Stimulated activated CD8-positive, alpha-beta memory T cell treated with anti-CD3 and anti-CD28 coated beads, Interleukin-4, amount 100 ng/mL, for 1 hour (primary cell): ENCODE results near the gene TNC.

Experiments
- DNase-seq, 2 donors: peaks; one replicate each; pipeline ENCODE4 v3.0.0-alpha.2; 2020; ENCODE audit warnings: low read depth in 2 of 2, low spot score in 1 of 2

Gene TNC

DNA sequence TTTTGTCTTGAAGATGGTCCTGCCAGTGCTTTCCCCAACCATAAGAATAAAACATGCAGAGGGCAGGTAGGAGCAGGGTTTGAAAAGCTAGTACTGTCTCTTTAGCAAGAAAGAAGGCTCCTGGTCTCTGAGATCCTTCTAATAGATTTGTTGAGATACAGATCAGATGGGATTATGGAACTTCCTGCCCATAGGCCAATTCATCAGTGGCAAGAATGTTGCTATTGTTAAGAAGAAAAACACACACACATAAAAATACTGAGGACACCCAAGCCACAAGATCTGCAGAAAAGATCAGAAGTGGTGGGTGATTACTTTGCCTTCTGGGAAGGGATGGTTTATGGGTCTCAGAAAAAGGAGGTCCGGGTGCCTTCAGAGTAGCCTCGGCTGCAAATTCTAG, 59.8 kb downstream of the TNC start:
- DNase-seq, result no peak

DNA sequence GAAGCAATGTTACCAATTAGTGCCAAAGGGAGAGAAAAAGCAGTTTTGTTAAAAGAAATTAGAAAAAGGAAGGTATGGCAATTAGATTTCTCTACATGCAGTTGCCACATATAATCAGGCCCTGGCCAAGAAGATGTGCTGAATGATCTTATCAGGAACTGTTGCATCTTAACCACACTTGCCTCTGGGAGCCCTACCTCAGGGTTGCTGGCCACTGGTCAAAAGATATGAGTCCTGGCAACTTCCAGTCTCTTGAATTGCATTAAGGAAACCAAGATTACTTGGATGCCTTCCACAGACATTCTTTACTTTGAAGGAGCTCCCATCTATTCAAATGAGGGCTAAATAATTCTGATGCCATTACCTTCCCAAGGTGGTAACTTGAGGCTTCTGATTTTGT, 60.4 kb downstream of the TNC start:
- no peak for DNase-seq

DNA sequence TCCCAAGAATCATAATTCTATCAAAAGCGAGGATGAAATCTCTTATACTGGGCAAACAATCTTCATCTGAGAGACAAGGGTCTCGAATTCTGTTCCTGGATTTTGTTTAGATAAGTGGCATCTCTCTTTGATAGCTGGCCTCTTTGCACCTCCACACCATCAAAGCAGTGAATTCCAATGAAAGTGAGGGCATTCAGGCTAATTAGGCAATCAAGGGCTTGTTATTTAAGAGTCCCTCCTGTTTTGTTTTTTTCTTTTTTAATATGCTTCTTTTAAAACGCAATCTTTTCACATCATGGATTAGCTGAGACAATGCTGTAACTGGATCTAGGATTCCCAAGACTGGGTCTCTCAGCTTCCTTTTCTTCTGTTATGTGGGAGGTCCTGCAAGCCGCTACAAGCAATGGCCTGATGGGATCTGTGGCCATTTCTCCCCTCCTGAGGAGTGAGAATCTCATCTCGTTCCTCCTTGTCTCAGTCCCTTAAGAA, 67.9 kb downstream of the TNC start:
- DNase-seq, result no peak

DNA sequence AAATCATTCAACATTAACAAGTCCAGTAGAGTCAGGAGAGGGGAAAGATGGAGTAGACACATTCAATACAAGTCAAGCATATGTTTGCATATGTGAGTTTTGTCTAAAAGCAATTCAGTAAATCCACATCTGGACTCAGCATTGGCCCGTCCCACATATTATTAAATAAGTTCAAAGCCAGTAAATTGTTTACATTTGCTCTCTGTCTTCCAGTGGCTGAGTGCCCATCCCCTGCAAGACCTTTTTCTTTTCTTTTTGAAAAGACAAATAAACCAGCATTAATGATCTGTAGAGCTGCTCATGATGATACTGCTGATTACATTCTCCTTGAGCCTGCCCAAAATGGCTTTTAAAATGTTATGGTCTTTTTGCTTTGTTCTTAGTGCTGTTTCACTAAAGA, 71.1 kb downstream of the TNC start:
- no peak for DNase-seq

DNA sequence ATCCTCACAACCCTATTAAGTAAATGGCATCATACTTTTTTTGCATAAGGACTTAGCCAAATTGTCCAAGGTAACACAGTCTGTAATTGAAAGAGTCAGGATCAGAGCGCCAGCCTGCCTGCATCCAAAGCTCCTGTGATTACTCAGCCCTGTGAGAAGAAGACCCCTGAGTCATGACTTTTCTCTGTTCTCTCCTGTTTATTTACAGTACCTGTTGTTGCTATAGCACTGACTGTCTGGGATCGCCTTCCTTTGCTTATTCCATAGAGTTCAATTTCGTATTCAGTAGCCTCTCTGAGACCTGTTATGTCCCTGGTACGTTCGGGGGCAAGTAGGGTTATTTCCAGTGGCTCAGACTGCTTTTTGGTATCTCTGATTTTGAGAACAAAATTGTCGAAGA, 71.8 kb downstream of the TNC start:
- no peak for DNase-seq

DNA sequence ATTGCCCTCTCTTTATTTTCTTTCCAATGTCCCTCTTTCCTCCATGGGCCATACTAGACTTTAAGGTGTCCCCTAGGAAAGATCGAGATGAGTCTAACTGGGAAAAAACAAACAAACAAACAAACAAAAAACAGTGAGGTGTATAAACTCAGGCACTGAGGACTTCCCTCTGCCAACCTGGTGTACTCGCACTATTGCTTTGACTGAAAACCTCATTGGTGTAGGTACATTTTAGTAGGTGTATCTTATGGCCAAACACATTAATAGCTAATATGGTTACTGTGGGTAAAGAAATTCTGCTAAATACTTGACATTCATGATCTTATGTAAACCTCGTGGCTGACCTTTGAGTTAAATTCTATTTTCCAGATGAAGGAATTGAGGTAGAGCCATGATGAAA, 74.3 kb downstream of the TNC start:
- DNase-seq, result no peak

DNA sequence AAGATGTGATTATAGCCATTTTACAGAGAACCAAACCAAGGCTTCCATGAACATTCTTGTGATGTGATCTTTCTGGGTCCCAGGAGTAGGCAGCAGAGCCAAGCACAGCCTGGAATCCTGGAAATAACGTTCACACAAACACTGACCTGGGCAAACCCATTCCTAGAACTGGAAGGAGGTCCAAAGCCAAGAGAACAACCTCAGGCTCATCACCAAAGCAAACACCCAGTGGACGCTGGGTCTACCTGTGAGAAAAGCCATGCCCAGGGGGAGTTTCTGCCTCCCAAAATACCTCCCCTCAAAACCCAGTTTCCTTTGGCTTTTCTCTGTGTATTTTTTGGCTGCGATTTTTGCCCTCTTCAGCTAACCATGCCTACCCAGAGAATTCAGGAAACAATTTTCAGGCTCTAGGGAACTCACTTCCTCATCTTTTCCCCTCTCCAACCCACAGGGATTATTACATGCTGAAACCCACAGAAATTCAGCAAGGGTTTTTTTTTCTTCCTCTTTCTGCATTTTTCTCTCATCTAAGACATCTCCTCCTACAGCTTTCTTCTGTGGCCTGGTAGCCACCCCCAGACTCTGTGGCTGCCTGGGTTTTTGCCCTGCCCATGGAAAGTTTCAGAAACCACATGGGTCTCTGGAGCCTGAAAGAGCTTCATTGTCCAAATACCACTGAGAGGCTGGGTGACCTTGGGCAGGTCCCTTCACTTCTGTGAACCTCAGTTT, 75.0 kb downstream of the TNC start:
- no peak for DNase-seq

DNA sequence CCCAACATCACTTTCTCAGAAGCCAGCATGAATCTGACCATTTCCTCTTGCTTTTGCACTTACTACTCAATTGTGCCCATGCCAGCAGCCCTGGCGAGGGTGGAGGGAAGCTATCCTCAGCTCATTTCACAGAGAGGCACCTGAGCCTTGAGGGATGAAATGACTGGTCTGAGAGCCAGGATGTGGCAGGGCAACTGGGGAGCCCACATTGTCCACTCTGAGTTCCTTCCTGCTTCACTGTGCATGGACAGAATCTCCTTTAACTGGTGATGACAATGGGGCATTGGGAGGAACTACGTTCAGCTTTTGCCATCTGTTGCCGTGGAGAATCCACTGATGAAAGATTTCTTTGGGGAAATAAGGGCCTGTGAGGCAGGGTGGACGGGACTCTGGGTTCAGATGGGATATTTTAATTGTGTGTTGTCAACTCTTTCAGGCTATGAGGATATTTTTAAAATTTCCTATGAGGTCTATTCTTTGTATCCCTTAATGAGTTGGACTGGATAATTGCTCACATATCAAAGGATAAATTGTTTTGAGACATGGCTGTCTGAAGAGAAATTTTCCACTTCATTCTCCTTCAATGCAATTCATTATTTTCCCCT, 78.3 kb downstream of the TNC start:
- no peak for DNase-seq

DNA sequence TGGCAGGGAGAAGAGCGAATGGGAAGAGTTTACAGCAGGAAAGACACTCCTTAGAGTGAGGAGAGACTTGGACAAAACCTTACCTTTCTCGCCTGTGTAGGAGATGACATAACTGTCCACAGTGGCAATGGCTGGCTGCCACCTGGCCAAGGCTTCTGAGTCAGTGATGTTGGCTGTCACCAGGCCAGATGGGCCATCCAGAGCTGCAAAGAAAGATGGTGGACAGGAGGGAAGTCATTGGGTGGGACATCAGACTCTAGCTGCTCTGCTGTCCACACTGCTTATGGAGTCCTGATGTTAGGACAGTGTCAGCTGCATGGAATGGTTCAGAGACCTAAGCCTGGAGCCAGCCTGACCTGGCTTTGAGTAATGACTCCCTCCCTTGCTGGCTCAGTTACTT, 79.8 kb downstream of the TNC start:
- DNase-seq, result no peak

DNA sequence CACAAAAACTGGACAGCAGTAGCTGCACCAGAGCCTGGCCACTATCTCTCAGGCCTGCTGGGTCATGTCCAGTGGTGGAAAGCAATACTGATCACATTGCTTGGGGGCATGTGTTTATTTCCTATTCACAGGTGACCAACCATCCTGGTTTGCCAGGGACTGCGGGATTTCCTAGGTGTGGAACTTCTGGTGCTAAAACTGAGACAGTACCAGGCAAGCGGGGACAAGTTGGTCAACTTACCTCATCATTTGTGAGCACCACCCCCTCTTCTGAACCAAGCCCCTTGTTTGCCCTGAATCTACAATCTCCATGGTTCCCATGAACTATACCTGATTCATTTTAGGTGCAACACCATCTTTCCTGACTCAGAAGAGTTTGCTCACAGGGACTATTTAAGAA, 81.3 kb downstream of the TNC start:
- DNase-seq, result no peak

DNA sequence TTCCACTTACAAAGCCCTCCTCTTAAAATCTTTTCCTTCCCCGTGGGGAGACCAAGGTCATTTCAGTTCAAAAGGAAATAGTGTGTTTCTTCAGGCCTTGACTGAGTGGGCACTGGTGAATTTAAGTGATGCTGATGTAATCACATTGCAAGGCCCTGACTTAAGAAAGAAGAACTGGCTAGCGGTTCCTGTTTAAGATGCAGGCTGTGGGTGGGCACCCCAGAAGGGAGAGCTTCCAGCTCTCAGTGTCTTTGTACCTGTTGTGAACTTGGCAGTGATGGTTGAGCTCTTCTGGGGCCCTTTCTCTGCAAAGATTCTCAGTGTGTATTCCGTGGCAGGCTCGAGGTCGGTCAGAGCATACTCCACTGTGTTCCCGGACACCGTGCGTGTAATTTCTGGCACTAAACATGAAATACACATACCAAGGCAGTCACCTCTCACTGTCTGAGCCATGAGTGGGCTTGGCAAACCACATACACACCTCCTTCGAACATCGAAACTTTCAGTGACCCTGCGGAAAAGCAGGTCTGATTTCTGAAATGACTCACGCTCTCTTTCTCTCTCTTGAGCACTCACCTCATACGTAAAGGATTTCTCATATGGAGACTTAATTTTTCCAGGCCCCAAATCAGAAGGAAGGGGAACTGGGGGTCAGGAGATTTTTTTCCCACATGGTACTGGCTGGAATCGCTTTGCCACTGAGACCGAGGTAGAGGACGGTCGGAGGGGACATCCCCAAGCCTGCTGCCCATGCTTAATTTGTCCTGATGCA, 81.9 kb downstream of the TNC start:
- no peak for DNase-seq

DNA sequence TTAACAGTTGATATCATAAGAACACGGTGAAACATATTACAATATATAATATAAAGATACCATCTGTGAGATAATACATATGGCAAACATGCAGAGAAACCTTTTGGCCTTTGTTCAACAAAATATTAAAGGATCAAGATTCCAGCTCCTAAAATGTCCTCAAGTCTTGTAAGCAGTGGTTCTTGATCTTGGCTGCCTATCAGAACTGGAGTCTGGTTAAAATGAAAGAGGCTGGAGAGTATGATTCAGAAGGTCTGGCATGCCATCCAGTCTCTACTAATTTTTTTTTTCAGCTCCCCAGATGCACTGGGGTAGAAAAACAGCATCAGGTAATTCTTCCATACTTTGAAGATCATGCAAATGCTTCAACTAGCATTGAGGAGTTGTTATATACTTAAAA, 83.2 kb downstream of the TNC start:
- no peak for DNase-seq

DNA sequence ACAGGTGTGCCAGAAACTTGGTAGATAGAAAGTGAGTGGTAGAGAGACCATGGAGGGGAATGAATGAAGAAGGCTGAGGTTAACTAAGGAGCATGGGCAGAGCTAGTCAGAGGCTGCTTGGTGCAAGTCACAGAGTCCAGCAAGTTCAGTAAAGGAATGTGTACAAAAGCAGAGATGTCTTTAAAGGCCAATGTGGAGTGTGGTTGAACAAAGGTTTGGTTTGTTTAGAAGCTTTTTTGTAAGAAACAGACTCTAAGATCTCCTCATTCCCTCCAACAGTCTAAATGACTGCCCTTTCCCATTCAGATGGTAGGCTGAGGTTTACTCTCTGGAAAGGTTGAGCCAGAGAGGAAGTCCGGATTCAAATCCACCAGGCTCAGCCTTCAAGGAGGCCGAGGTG, 84.2 kb downstream of the TNC start:
- no peak for DNase-seq

DNA sequence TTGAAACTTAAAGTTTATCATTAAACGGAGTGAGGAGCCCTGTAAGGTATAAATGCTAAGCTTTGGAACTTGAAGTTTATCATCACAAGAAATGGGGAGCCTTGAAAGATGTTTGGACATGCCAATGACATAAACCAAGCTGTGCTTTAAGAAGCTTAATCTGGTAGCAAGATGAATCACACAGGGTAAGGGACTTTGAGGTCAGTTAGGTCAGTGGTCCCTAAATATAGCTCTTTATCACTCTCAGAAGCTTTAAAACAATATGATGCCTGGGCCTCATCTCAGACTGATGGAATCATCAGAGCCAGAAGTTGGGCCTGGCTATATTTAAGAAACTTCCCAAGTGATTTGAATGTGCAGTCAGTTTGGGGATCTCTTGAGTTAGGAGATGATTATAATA, 85.7 kb downstream of the TNC start:
- no peak for DNase-seq

DNA sequence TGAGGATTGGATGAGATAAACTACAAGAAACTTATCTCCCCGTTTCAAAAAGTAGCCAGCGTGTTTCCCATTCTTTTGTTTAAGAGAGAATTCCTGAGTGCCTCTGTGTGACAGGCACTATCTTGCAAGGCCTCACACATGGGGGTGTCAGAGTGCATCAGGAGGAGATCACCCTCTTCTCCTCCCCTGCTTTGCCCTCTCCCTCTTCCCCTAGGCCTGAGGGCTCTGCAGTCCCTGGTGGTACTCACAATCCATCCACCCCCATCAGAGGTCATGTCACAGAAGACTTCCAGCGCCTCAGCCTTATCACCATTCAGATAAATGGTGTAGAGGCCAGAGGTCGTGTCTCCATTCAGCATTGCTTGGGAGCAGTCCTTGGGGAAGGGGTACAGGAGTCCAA, 88.0 kb downstream of the TNC start:
- DNase-seq, result no peak

DNA sequence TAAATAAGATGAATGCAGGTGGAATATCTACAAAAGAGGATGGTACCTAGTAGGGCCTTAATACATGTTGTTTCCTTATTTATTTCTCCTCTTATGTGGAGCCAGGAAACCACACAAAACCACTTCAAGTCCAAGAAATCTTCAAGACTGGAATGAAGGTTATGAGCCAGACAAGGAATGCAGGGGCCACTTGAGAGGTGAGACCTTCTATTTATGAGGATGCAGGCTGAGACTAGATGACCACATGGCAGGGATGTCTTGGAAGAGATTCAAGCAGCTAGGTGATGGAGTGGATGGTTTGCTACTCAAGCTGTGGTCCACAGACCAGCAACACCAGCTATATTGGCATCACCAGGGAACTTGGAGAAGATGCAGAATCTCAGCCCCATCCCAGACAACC, 92.2 kb downstream of the TNC start:
- no peak for DNase-seq

DNA sequence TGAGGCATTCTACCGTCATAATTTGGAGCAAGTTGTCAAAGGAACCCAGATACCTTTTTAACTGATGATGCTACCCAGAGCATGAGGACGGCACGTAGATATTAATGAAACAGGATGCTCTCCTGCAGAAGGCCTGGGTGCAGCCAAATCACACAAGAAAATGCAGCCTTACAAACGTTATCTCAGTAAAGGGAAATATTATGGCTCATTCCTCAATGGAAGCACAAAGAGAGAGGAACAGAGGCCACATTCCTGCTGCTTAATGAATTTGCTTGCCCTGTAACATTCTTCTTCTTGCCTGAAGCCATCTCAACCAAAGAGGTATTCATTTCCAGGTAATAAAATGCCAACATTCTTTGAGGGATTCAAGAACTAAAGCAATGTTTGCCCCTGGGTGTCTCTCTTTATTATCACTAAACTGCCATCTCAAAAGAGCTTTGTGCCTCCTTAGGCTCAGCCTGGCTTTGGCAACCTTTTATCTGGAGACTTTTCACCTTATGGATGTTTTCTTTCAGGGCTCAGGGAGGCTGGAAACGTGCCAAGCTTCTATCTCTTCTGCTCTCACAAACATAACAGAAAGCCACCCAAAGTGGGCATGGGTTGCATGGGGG, 92.9 kb downstream of the TNC start:
- DNase-seq, result no peak

DNA sequence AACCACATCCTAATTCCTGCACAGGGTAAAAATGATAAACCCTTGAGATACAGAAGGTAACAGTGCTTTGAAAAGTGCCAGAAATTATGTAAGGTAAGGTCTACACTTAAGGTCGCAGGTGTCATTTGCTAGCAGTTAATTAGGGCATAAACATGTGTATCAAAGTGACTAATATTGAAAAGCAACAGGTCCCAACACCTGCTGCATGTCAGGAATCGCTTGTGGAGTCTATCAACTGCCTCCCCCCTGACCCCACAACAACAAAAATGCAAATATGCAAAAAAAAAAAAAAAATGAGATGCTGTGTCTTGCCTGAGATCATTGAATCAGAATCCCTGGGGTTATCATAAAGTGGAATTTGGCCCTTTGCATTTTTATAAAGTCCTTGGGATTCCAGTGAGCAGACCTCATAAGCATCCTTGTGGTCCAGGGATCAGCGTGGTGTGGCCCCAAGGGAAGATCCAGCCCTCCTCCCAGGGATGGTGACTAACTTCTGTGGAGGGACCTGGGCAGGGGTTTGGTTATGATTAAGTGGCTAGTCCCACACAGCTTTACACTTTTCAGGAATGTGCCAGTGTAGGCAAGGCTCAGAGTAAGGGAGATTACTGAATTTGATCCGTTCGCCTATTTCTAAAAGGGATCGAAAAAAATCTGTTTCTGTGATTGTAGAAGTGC, 95.1 kb downstream of the TNC start:
- no peak for DNase-seq

DNA sequence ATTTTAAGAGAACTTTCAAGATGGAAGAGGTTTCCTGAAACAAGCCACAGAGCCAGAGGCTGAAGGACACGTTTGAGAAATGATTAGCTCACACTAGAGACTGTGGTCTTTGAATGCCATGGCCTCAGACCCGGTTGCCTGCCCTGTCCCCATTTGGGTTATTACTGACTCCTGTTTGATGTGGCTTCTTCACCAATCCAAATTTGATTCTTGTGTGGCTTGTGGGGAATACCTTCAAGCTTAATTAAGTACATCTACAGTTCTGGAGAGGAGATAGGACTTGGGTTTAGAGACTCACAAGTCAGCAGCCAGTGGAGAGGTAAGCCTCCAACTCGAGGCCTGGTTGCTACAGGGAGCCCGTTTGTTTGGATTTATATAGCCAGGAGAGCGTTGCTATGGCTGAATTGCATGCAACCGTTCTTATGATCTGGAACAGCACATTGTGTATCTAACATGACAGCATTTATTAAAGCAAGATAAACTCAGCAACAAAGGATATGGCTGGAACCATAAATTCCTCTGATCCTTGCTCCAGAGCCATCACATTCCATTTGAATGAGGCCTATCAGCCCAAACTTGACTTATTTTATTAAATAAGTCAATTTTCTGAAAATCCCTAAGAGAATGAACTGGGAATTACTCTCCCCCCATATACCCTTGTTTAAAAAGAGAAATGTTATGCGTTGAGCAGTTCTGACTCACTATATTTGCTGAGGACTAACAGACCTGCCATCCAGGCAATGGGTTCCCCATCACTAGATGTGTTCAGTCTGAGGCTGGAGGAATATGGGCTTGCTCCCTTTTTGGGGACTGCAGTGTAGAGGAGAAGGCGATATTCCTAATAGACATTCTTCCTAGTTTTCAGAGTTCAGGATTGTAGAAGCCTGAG, 99.2 kb downstream of the TNC start:
- no peak for DNase-seq

DNA sequence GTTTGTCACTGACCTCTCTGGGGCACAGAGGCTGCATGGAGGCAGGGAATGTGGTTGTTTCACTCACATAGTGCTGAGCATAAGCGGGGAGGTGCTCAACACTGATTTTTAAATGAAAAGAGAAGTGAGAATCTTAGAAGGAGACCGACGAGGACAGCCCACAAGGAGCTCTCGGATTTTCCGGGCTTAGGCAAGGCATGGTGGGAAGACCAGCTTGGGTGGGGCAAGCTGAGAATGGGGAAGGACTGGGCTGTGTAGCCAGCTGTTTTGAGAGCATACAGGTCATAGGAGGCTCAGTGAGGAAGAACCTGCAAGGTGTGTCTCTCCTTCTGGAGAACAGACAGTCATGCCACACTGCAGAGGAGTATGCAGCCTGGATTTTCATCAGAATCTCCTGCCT, 101.6 kb downstream of the TNC start:
- no peak for DNase-seq
